ENCODE measurements around the gene GUCD1. TPM values are rescaled to one million over a fixed set of nuclear protein-coding genes. Genes with fewer than 3 reads are reported as not detected.

The GUCD1 gene
- total RNA-seq, 1 donor from 2014 or later: 77.7 TPM

- no peak overlapping the region for H3K4me3 Mint-ChIP-seq (ENCODE audit: unreplicated experiment)
- H3K27me3 ChIP-seq (ENCODE audit: insufficient read depth, low read length): peaks cover 13% of the 10 kb centered on the region
- no peak overlapping the region for H3K4me2 ChIP-seq (ENCODE audit: low read length)
- FAIRE-seq (no peak), DNase-seq (ENCODE audit: low read depth) (no peak)
- H4K20me1 ChIP-seq (ENCODE audit: insufficient read depth, low read length): no peaks in the 10 kb centered on the region
- H3K36me3 Mint-ChIP-seq (ENCODE audit: low read depth, unreplicated experiment): no peaks in the 10 kb centered on the region
- no peak overlapping the region for H3K4me3 ChIP-seq (ENCODE audit: insufficient read depth, low read depth, low read length)
- H3K27me3 Mint-ChIP-seq (ENCODE audit: low read depth, unreplicated experiment): peaks cover 17% of the 10 kb centered on the region
- TF ChIP-seq EZH2 (IDR thresholded peaks at IDR 0.05; ENCODE audit: insufficient read depth, low read length) (no peak), CTCF (IDR thresholded peaks at IDR 0.05; ENCODE audit: insufficient read depth, low read depth, low read length) (no peak)
- no peaks in the 10 kb centered on the region for H3K9me3 Mint-ChIP-seq (ENCODE audit: unreplicated experiment)
- H3K9me3 ChIP-seq (ENCODE audit: insufficient read depth, low read depth, low read length): no peaks in the 10 kb centered on the region
- peaks cover 20% of the 10 kb centered on the region for H3K4me1 Mint-ChIP-seq (ENCODE audit: low read depth, unreplicated experiment)
- H3K36me3 ChIP-seq (ENCODE audit: insufficient read depth, low read length): no peaks in the 10 kb centered on the region
- no peaks in the 10 kb centered on the region for H3K79me2 ChIP-seq (ENCODE audit: insufficient read depth, low read length)
- no peak overlapping the region for H3K27ac ChIP-seq (ENCODE audit: low read depth, low read length)
- H3K27ac Mint-ChIP-seq (ENCODE audit: unreplicated experiment): no peak overlapping the region
- H3K4me1 ChIP-seq (ENCODE audit: insufficient read depth, low read length): peaks cover 8% of the 10 kb centered on the region
- H2AFZ ChIP-seq (ENCODE audit: low read depth, low read length): no peak overlapping the region
- H3K9ac ChIP-seq (ENCODE audit: low read length): no peak overlapping the region
Measured at GRCh38 chr22:24513378-24514240, 41.3 kb downstream of the GUCD1 start.

- peaks cover 11% of the 10 kb centered on the region for H3K27me3 Mint-ChIP-seq (ENCODE audit: low read depth, unreplicated experiment)
- no peak overlapping the region for H3K4me3 Mint-ChIP-seq (ENCODE audit: unreplicated experiment)
- H3K4me1 ChIP-seq (ENCODE audit: insufficient read depth, low read length): peaks cover 10% of the 10 kb centered on the region
- H3K27me3 ChIP-seq (ENCODE audit: insufficient read depth, low read length): peaks cover 13% of the 10 kb centered on the region
- no peak overlapping the region for H3K27ac ChIP-seq (ENCODE audit: low read depth, low read length)
- H3K4me2 ChIP-seq (ENCODE audit: low read length): no peak overlapping the region
- no peaks in the 10 kb centered on the region for H3K36me3 ChIP-seq (ENCODE audit: insufficient read depth, low read length)
- no peak for FAIRE-seq
- no peak for DNase-seq (ENCODE audit: low read depth)
- H3K9ac ChIP-seq (ENCODE audit: low read length): no peak overlapping the region
- no peaks in the 10 kb centered on the region for H3K79me2 ChIP-seq (ENCODE audit: insufficient read depth, low read length)
- H3K9me3 Mint-ChIP-seq (ENCODE audit: unreplicated experiment): no peaks in the 10 kb centered on the region
- no peak for TF ChIP-seq CTCF (IDR thresholded peaks at IDR 0.05; ENCODE audit: insufficient read depth, low read depth, low read length)
- TF ChIP-seq EZH2 (IDR thresholded peaks at IDR 0.05; ENCODE audit: insufficient read depth, low read length): no peak
- no peaks in the 10 kb centered on the region for H4K20me1 ChIP-seq (ENCODE audit: insufficient read depth, low read length)
- H3K27ac Mint-ChIP-seq (ENCODE audit: unreplicated experiment): no peak overlapping the region
- no peak overlapping the region for H3K4me3 ChIP-seq (ENCODE audit: insufficient read depth, low read depth, low read length)
- no peak overlapping the region for H2AFZ ChIP-seq (ENCODE audit: low read depth, low read length)
- no peaks in the 10 kb centered on the region for H3K36me3 Mint-ChIP-seq (ENCODE audit: low read depth, unreplicated experiment)
- no peaks in the 10 kb centered on the region for H3K9me3 ChIP-seq (ENCODE audit: insufficient read depth, low read depth, low read length)
- peaks cover 20% of the 10 kb centered on the region for H3K4me1 Mint-ChIP-seq (ENCODE audit: low read depth, unreplicated experiment)
Measured at GRCh38 chr22:24512043-24512442, 42.9 kb downstream of the GUCD1 start.

All from astrocyte (in vitro differentiated cells and primary cell).